Smooth muscle cell (in vitro differentiated cells): Measurements from ENCODE around the gene RASSF1. TPM values are rescaled to one million over a fixed set of nuclear protein-coding genes. Genes with fewer than 3 reads are reported as not detected.

Source experiments
- DNase-seq: peaks from one replicate; lab custom pipeline; 2025; ENCODE audit not compliant: unreplicated experiment; lab: John Stamatoyannopoulos, UW
- H2AFZ ChIP-seq: fragments of 200-600 bp; sonication (generic); 2 replicates; pipeline ENCODE4 v1.6.0; 2016; ENCODE audit warnings: antibody characterized with exemption, low read depth, mild to moderate bottlenecking
- H3F3A ChIP-seq: fragments of 200-600 bp; sonication (generic); 2 replicates; pipeline ENCODE4 v1.6.0; 2017; ENCODE audit warnings: antibody characterized with exemption, low read depth
- H3K27ac ChIP-seq: fragments of 200-600 bp; sonication (generic); 2 replicates; pipeline ENCODE4 v1.5.1; 2016; ENCODE audit warnings: low read depth, mild to moderate bottlenecking
- H3K27me3 ChIP-seq: fragments of 200-600 bp; sonication (generic); 2 replicates; pipeline ENCODE4 v1.6.1; 2016; ENCODE audit warnings: low read depth, mild to moderate bottlenecking
- H3K36me3 ChIP-seq: fragments of 200-600 bp; sonication (generic); 2 replicates; pipeline ENCODE4 v1.5.1; 2016; ENCODE audit warnings: low read depth
- H3K4me1 ChIP-seq: fragments of 200-600 bp; sonication (generic); 2 replicates; pipeline ENCODE4 v1.5.1; 2016; ENCODE audit warnings: low read depth
- H3K4me2 ChIP-seq: fragments of 200-600 bp; sonication (generic); 2 replicates; pipeline ENCODE4 v1.6.0; 2016; ENCODE audit warnings: mild to moderate bottlenecking
- H3K4me3 ChIP-seq: fragments of 200-600 bp; sonication (generic); 2 replicates; pipeline ENCODE4 v1.5.1; 2016; ENCODE audit warnings: mild to moderate bottlenecking
- H3K79me2 ChIP-seq: fragments of 200-600 bp; sonication (generic); 2 replicates; pipeline ENCODE4 v1.6.0; 2016; ENCODE audit warnings: low read depth, mild to moderate bottlenecking
- H3K9ac ChIP-seq: fragments of 200-600 bp; sonication (generic); 2 replicates; pipeline ENCODE4 v1.6.0; 2016; ENCODE audit warnings: low read depth
- H3K9me3 ChIP-seq: fragments of 200-600 bp; sonication (generic); replicated peaks from 2 replicates; pipeline ENCODE4 v1.5.1; 2016; ENCODE audit warnings: low read depth
- H4K20me1 ChIP-seq: fragments of 200-600 bp; sonication (generic); 2 replicates; pipeline ENCODE4 v1.6.0; 2016; ENCODE audit warnings: low read depth
- WGBS: methylation state at CpG from one replicate; pipeline ENCODE4 v1.1.7; 2016; ENCODE audit warnings: low lambda C conversion rate; 5-methylcytosine and 5-hydroxymethylcytosine counted together
- polyA plus RNA-seq: library from polyadenylated mRNA; unstranded; fragments of >200 nt; fragmentation: Nextera tagmentation; extraction: Ambion mirVana; gene quantifications from 2 replicates; pipeline ENCODE4 v1.2.1, GENCODE V29; 2016
- total RNA-seq: library from RNA; depleted of rRNA; stranded (reverse); fragments of >200 nt; gene quantifications from 2 replicates; pipeline ENCODE4 v1.2.3, GENCODE V29; 2014
- TF ChIP-seq, protein P1 (sequence below): fragments of 200-600 bp; sonication (generic); IDR thresholded peaks from 2 replicates; pipeline ENCODE4 v1.5.1; 2017; ENCODE audit warnings: borderline replicate concordance, mild to moderate bottlenecking, antibody characterized with exemption; ENCODE audit not compliant: insufficient read depth, poor library complexity, severe bottlenecking

The RASSF1 gene
- total and polyA plus RNA-seq, 2 experiments from 2014 or later, result 27.6 to 58.5 TPM

DNA sequence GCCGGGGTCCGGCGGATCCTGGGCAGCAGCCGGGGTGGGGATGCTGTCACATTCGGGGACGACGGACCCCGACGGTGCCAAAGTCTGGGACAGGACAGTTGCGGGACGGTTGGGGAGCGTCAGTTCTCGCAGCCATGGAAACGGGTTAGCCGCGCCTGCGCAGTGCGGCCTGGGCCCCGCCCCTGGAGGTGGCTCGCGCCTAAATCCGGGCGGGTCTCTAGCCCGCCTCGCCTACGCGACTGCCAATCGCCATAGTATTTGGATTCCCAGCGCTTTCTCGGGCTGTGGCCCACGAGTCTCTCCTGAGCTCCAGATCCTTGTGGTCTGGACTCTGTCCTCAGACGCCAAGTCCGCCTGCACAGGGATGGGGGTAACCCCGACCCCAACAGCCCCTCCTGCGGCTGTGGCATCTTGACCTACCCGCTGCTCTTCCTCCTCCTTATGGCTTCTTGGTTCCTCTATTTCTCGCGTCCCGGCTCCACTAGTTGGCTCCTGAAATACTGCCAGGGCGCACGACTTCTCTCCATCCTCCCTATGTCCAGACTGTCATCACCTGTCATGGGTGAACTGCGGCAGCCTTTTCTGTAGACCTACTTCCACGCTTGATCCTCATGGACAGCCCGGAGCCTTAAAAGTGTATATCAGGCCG is 5.1 kb upstream of the RASSF1 start, which contains the start of gene ZMYND10:
TSS of gene ZMYND10 (minus strand) at position 147 of the 649 bp plus-strand sequence. CDS start 153 bp downstream, outside the sequence.
- H3K4me1 ChIP-seq, result peaks cover 14% of the 10 kb centered on the region
- H3K9me3 ChIP-seq, result no peaks in the 10 kb centered on the region
- no peaks in the 10 kb centered on the region for H3K36me3 ChIP-seq
- H2AFZ ChIP-seq, result peak within 1 kb of the TSS; percentile 26
- H3K4me2 ChIP-seq, result peak within 1 kb of the TSS; percentile 84
- peaks cover 14% of the 10 kb centered on the region for H3K79me2 ChIP-seq
- H3K4me3 ChIP-seq, result peak within 1 kb of the TSS; percentile 49
- no peak within 1 kb of the TSS for H3K9ac ChIP-seq
- TF ChIP-seq, protein P1, sequence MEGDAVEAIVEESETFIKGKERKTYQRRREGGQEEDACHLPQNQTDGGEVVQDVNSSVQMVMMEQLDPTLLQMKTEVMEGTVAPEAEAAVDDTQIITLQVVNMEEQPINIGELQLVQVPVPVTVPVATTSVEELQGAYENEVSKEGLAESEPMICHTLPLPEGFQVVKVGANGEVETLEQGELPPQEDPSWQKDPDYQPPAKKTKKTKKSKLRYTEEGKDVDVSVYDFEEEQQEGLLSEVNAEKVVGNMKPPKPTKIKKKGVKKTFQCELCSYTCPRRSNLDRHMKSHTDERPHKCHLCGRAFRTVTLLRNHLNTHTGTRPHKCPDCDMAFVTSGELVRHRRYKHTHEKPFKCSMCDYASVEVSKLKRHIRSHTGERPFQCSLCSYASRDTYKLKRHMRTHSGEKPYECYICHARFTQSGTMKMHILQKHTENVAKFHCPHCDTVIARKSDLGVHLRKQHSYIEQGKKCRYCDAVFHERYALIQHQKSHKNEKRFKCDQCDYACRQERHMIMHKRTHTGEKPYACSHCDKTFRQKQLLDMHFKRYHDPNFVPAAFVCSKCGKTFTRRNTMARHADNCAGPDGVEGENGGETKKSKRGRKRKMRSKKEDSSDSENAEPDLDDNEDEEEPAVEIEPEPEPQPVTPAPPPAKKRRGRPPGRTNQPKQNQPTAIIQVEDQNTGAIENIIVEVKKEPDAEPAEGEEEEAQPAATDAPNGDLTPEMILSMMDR, result no peak
- H3K27me3 ChIP-seq, result peaks cover 8% of the 10 kb centered on the region
- no peaks in the 10 kb centered on the region for H4K20me1 ChIP-seq
- no peak within 1 kb of the TSS for H3K27ac ChIP-seq
- peaks cover 9% of the 10 kb centered on the region for H3F3A ChIP-seq
- WGBS, result 16% methylated on average over 38 of the region's 45 CpGs
- DNase-seq, result peak; percentile 20

DNA sequence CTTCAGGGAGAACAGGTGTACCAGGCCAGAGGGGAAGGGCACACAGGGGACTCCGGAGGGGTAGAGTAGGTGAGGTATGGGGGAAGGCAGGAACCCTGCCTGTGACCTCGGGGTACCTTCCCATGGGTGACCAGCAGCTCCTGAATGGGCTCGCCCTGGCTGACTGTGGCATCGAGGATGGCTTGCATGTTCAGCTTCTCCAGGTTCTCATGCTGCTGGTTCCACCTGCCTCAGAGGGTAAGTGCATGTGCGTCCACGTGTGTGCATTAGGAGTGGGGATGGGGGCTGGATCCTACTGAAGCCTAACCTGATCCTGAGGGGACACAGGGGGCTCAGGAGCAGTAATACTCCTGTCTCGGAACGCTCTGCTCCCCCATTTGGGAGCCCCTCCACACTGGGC is 4.4 kb upstream of the RASSF1 start:
- Histone ChIP-seq H3F3A (peaks cover 9% of the 10 kb centered on the region), H3K4me3 (peak overlapping the region; percentile 49), H3K9me3 (no peaks in the 10 kb centered on the region), H3K36me3 (no peaks in the 10 kb centered on the region), H3K4me1 (peaks cover 17% of the 10 kb centered on the region), H3K9ac (no peak overlapping the region), H3K79me2 (peaks cover 10% of the 10 kb centered on the region), H4K20me1 (no peaks in the 10 kb centered on the region), H2AFZ (peak overlapping the region; percentile 26), H3K27me3 (peaks cover 14% of the 10 kb centered on the region), H3K4me2 (peak overlapping the region; percentile 84), H3K27ac (no peak overlapping the region)
- TF ChIP-seq, protein P1, result no peak
- DNase-seq, result no peak
- WGBS, result 66% methylated on average over 8 of the region's 8 CpGs

DNA sequence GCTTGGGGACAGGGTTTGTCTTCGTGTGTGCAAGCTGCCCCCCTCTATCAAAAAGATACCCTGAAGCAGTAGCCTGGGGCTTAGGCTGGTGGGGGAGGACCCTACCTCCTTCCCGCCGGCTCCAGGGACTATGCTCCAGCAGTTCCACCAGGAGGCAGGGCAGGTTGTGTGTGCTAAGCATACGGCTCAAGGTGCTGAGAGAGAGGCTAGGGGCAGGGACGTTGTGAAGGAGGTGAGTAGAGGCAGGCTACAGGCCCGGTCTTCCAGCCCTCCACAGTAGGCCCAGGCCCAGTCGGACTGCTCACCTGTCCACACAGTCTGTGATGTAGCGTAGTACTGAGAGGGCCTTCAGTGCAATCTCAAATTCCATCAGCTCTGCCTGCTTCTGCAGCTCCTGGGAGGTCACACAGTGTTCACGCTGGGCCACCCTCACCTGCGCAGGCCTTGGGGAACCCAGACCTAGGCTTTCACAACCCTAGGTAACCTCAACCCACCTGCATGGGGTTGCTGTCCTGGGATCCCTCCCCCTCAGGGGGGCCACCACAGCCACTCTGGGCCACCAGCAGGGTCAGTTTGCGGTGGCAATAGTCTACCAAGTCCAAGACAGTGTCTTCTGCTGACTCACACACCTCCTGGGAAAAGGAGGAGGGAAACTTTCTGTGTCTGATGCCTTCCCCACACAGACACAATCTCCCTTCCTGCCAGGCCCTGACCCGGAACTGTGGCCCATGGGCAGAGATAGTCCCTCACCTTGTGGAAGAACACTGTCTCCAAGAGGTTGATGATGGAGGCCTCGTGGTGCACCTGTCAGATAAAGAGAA is 2.4 kb upstream of the RASSF1 start:
- Histone ChIP-seq H3K9ac (no peak overlapping the region), H3K27ac (no peak overlapping the region), H3K27me3 (peaks cover 19% of the 10 kb centered on the region), H3K36me3 (no peaks in the 10 kb centered on the region), H4K20me1 (no peaks in the 10 kb centered on the region), H3K4me3 (no peak overlapping the region), H3K4me2 (no peak overlapping the region), H3K79me2 (no peaks in the 10 kb centered on the region), H3F3A (peaks cover 16% of the 10 kb centered on the region), H3K4me1 (peaks cover 17% of the 10 kb centered on the region), H3K9me3 (no peaks in the 10 kb centered on the region), H2AFZ (no peak overlapping the region)
- 77% methylated on average over 13 of the region's 13 CpGs for WGBS
- DNase-seq, result no peak
- TF ChIP-seq, protein P1, result no peak
